ENCODE data around the gene RSPO1. TPM values are rescaled to one million over a fixed set of nuclear protein-coding genes. Genes with fewer than 3 reads are reported as not detected.
A peak's percentile ranks its signal among the peaks of the same experiment; 100 is the strongest.

Gene RSPO1
- total RNA-seq, 1 donor from 2014 or later: 4.3 TPM

GRCh38 chr1:37633938-37634243 is 801 bp downstream of the RSPO1 start:
- peaks cover 65% of the 10 kb centered on the region for H3K27me3 ChIP-seq (ENCODE audit: low read depth)

DNA sequence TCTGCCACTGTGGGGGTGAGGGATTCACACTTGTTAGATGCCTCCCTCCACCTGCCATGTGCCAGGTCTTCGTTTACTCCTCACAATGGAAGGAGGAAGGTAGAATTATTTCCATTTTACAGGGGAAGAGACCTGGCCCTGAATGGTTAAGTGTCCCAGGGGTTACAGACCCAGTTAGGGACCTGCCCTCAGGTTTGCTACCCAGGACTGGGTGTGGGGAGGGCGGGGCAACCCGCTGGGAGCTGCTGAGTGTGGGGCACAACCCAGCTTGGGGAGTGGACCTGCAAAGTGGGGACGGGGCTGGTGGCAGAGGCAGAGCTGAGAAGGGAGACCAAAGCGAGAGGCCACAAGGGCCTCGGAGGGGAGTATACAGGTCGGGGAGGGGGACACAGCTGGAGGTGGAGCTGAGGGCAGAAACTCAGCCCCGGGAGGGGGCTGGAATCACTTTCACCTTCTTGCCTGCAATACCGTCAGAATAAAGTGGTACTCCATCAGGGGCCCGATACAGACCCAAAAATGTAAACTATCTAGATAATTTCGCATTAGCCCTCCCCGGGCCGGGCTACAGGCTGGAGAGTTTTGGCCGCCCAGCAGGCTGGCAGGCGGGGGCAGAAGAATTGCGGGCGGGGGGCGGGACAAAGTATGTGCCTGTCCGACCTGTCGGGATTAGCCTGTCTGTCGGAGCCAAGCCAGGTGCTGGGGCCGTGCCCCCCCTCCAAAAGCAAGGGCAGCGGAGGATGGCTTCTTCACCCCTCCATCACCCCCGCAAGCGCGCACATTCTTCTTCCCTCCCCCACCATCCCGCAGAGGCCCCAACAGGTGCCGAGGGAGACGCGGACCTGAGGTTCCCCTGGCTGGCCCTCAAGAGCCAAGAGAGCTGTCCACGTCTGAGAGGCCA is 1.4 kb downstream of the RSPO1 start:
- TF ChIP-seq CTCF (IDR thresholded peaks at IDR 0.05): no peak
- DNase-seq (no peak), ATAC-seq (no peak)
- Histone ChIP-seq H3K27ac (no peak overlapping the region), H3K9me3 (no peaks in the 10 kb centered on the region), H3K4me1 (peaks cover 12% of the 10 kb centered on the region), H3K4me3 (peak overlapping the region; percentile 50), H3K27me3 (ENCODE audit: low read depth) (peaks cover 65% of the 10 kb centered on the region), H3K36me3 (no peaks in the 10 kb centered on the region)
- intact Hi-C loops (cut with DNase I): no loop called here

More at GRCh38 chr1:37633938-37634243, 801 bp downstream of the RSPO1 start:
- H3K9me3 ChIP-seq: no peaks in the 10 kb centered on the region
- H3K27ac ChIP-seq: no peak overlapping the region
- DNase-seq (no peak), ATAC-seq (no peak)
- H3K4me3 ChIP-seq: peak overlapping the region; percentile 50
- peaks cover 12% of the 10 kb centered on the region for H3K4me1 ChIP-seq
- no peak for TF ChIP-seq CTCF (IDR thresholded peaks at IDR 0.05)
- intact Hi-C loops (cut with DNase I): no loop called here
- H3K36me3 ChIP-seq: no peaks in the 10 kb centered on the region

GRCh38 chr1:37631036-37631435 is 3.7 kb downstream of the RSPO1 start:
- intact Hi-C loops (cut with DNase I): no loop called here
- no peaks in the 10 kb centered on the region for H3K36me3 ChIP-seq
- H3K4me3 ChIP-seq: no peak overlapping the region
- H3K27me3 ChIP-seq (ENCODE audit: low read depth): peaks cover 57% of the 10 kb centered on the region
- H3K9me3 ChIP-seq: no peaks in the 10 kb centered on the region
- DNase-seq: no peak
- no peak for TF ChIP-seq CTCF (IDR thresholded peaks at IDR 0.05)
- peaks cover 12% of the 10 kb centered on the region for H3K4me1 ChIP-seq
- no peak for ATAC-seq
- no peak overlapping the region for H3K27ac ChIP-seq

GRCh38 chr1:37630426-37631028 is 4.2 kb downstream of the RSPO1 start:
- H3K4me3 ChIP-seq: no peak overlapping the region
- no peak overlapping the region for H3K27ac ChIP-seq
- peaks cover 55% of the 10 kb centered on the region for H3K27me3 ChIP-seq (ENCODE audit: low read depth)
- intact Hi-C loops (cut with DNase I): no loop called here
- no peaks in the 10 kb centered on the region for H3K36me3 ChIP-seq
- no peaks in the 10 kb centered on the region for H3K9me3 ChIP-seq
- no peak for TF ChIP-seq CTCF (IDR thresholded peaks at IDR 0.05)
- H3K4me1 ChIP-seq: peaks cover 12% of the 10 kb centered on the region
- DNase-seq (no peak), ATAC-seq (no peak)

GRCh38 chr1:37629726-37630425 is 4.8 kb downstream of the RSPO1 start:
- no peak for ATAC-seq

More at GRCh38 chr1:37629726-37630425, 4.8 kb downstream of the RSPO1 start:
- Histone ChIP-seq H3K4me3 (no peak overlapping the region), H3K4me1 (peaks cover 8% of the 10 kb centered on the region), H3K27me3 (ENCODE audit: low read depth) (peaks cover 51% of the 10 kb centered on the region), H3K9me3 (no peaks in the 10 kb centered on the region), H3K27ac (no peak overlapping the region), H3K36me3 (no peaks in the 10 kb centered on the region)
- no peak for TF ChIP-seq CTCF (IDR thresholded peaks at IDR 0.05)
- DNase-seq: no peak
- intact Hi-C loops (cut with DNase I): no loop called here

All from lower lobe of right lung (tissue), 2 donors.